Measurements from ENCODE around the gene SMIM8. TPM values are rescaled to one million over a fixed set of nuclear protein-coding genes. Genes with fewer than 3 reads are reported as not detected.

Gene SMIM8
- total and polyA plus RNA-seq, 12 donors = 4.3 to 17.7 (median 9.1) TPM

DNA sequence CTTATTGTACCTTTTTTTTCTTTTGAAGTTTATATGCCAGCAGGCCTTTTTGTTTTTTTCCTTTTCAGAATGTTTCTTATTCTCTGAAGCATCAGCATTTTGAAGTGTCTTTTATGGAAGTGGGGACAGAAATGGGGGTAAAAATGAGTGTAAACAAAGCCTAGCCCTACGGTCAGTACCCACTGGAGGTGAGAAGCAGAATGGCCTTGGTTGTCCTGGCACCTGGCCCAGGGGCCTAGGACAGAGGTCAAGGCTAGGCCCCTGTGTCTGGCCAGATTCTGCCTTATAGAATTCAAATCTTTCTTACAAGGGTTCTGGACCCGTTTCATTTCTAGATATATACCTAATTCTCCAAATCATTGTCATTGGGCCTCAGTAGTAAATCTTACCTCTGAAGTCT lies 18.8 kb downstream of the SMIM8 start:
- Histone ChIP-seq H3K27ac (no peak overlapping the region), H3K27me3 (no peaks in the 10 kb centered on the region), H3K4me3 (no peak overlapping the region), H3K9me3 (replicated peaks in 1 of 3) (no peaks in the 10 kb centered on the region), H3K36me3 (replicated peaks in 1 of 2) (no peaks in the 10 kb centered on the region), H3K4me1 (replicated peaks in 1 of 2) (peaks cover 12 to 17% of the 10 kb centered on the region in 2 donors)
- no peak for TF ChIP-seq POLR2A (IDR thresholded peaks at IDR 0.05)
- TF ChIP-seq, protein P1, sequence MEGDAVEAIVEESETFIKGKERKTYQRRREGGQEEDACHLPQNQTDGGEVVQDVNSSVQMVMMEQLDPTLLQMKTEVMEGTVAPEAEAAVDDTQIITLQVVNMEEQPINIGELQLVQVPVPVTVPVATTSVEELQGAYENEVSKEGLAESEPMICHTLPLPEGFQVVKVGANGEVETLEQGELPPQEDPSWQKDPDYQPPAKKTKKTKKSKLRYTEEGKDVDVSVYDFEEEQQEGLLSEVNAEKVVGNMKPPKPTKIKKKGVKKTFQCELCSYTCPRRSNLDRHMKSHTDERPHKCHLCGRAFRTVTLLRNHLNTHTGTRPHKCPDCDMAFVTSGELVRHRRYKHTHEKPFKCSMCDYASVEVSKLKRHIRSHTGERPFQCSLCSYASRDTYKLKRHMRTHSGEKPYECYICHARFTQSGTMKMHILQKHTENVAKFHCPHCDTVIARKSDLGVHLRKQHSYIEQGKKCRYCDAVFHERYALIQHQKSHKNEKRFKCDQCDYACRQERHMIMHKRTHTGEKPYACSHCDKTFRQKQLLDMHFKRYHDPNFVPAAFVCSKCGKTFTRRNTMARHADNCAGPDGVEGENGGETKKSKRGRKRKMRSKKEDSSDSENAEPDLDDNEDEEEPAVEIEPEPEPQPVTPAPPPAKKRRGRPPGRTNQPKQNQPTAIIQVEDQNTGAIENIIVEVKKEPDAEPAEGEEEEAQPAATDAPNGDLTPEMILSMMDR (IDR thresholded peaks at IDR 0.05) = no peak
- WGBS, 4 donors = 52 to 69% (median 65%) methylated on average over 2 of the region's 2 CpGs
- intact Hi-C loops (cut with DNase I) = no loop called here
- no peak for DNase-seq

GRCh38 chr6:87341899-87342298 lies 19.5 kb downstream of the SMIM8 start:
- no peak for DNase-seq
- H3K9me3 ChIP-seq (replicated peaks in 1 of 3) = no peaks in the 10 kb centered on the region
- TF ChIP-seq, protein P1 (IDR thresholded peaks at IDR 0.05) = no peak
- TF ChIP-seq POLR2A (IDR thresholded peaks at IDR 0.05) = no peak
- intact Hi-C loops (cut with DNase I) = no loop called here
- no peaks in the 10 kb centered on the region for H3K27me3 ChIP-seq
- H3K27ac ChIP-seq = no peak overlapping the region
- 94 to 100% (median 97%) methylated on average over 1 of the region's 1 CpG for WGBS, 4 donors
- H3K36me3 ChIP-seq (replicated peaks in 1 of 2) = no peaks in the 10 kb centered on the region
- H3K4me3 ChIP-seq = no peak overlapping the region
- peaks cover 12 to 17% of the 10 kb centered on the region in 2 donors for H3K4me1 ChIP-seq (replicated peaks in 1 of 2)

- DNase-seq = peak in 1 of 7 donors; percentile 9
- H3K27ac ChIP-seq = no peak overlapping the region
- peaks cover 12 to 17% of the 10 kb centered on the region in 2 donors for H3K4me1 ChIP-seq (replicated peaks in 1 of 2)
- H3K36me3 ChIP-seq (replicated peaks in 1 of 2) = no peaks in the 10 kb centered on the region
- H3K4me3 ChIP-seq = no peak overlapping the region
- H3K27me3 ChIP-seq = no peaks in the 10 kb centered on the region
- TF ChIP-seq POLR2A (IDR thresholded peaks at IDR 0.05) = no peak
- TF ChIP-seq, protein P1 (IDR thresholded peaks at IDR 0.05) = no peak
- no peaks in the 10 kb centered on the region for H3K9me3 ChIP-seq (replicated peaks in 1 of 3)
- intact Hi-C loops (cut with DNase I) = no loop called here
These were observed 20.4 kb downstream of the SMIM8 start for GRCh38 chr6:87342829-87343228.

DNA sequence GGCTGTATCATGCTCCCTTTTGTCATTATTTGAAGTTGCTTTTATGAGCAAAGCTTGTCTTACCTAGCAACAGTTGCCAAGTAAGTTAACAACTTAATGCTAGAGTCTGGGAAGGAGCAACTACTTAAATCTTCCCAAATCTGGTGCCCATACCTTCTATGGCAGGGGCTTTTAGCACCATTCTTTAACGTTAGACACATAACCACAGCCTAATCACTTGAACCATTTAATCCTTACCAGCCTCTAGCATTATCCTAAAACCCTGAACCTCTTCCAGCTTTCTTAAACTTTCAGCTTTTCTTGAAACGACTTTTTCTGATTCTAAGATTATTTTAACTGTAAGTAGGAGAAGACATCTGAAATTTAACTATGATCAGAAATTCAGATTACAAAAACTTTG lies 22.3 kb downstream of the SMIM8 start, which contains the start of gene C6orf163:
Gene C6orf163 (plus strand): TSS at position 83 of the 400 bp plus-strand sequence. CDS start 287 bp downstream, at position 370.
- WGBS, 4 donors = 90 to 100% (median 91%) methylated on average over 2 of the region's 2 CpGs
- intact Hi-C loops (cut with DNase I) = no loop called here
- no peak for DNase-seq
- Histone ChIP-seq H3K4me3 (no peak within 1 kb of the TSS), H3K9me3 (replicated peaks in 1 of 3) (no peaks in the 10 kb centered on the region), H3K36me3 (replicated peaks in 1 of 2) (no peaks in the 10 kb centered on the region), H3K27me3 (no peaks in the 10 kb centered on the region), H3K27ac (no peak within 1 kb of the TSS), H3K4me1 (replicated peaks in 1 of 2) (peaks cover 12 to 17% of the 10 kb centered on the region in 2 donors)
- TF ChIP-seq, protein P1 (IDR thresholded peaks at IDR 0.05) = no peak
- TF ChIP-seq POLR2A (IDR thresholded peaks at IDR 0.05) = no peak

All from adrenal gland (tissue), 12 donors.